ENCODE results near the gene FLYWCH2.

Gene FLYWCH2

GRCh38 chr16:2904922-2905240 lies 21.9 kb downstream of the FLYWCH2 start:
- no peaks in the 10 kb centered on the region for H4K20me1 ChIP-seq (ENCODE audit: insufficient read depth, low read length)
- no peak overlapping the region for H3K27ac ChIP-seq (ENCODE audit: low read depth, low read length, poor library complexity, severe bottlenecking)
- H3K79me2 ChIP-seq (ENCODE audit: insufficient read depth, low read length): no peaks in the 10 kb centered on the region
- H3K36me3 ChIP-seq (ENCODE audit: insufficient read depth, low read length): no peaks in the 10 kb centered on the region
- no peaks in the 10 kb centered on the region for H3K27me3 ChIP-seq (ENCODE audit: insufficient read depth, low read length)
- H3K9me2 ChIP-seq (ENCODE audit: low read depth, low read length): no peaks in the 10 kb centered on the region
- H3K4me3 ChIP-seq (ENCODE audit: low read depth, low read length, poor library complexity, severe bottlenecking): peak overlapping the region; percentile 64
- H3K9me3 ChIP-seq (ENCODE audit: low read length): no peaks in the 10 kb centered on the region
- H3K4me1 ChIP-seq (ENCODE audit: insufficient read depth, low read length, severe bottlenecking): peaks cover 10% of the 10 kb centered on the region
- peak overlapping the region; percentile 53 for H3K9ac ChIP-seq (ENCODE audit: low read length)
- H3K4me2 ChIP-seq (ENCODE audit: low read length): peak overlapping the region; percentile 87
- no peak for TF ChIP-seq EZH2 (IDR thresholded peaks at IDR 0.05; ENCODE audit: borderline replicate concordance, low read length)
- TF ChIP-seq, protein P1, sequence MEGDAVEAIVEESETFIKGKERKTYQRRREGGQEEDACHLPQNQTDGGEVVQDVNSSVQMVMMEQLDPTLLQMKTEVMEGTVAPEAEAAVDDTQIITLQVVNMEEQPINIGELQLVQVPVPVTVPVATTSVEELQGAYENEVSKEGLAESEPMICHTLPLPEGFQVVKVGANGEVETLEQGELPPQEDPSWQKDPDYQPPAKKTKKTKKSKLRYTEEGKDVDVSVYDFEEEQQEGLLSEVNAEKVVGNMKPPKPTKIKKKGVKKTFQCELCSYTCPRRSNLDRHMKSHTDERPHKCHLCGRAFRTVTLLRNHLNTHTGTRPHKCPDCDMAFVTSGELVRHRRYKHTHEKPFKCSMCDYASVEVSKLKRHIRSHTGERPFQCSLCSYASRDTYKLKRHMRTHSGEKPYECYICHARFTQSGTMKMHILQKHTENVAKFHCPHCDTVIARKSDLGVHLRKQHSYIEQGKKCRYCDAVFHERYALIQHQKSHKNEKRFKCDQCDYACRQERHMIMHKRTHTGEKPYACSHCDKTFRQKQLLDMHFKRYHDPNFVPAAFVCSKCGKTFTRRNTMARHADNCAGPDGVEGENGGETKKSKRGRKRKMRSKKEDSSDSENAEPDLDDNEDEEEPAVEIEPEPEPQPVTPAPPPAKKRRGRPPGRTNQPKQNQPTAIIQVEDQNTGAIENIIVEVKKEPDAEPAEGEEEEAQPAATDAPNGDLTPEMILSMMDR (IDR thresholded peaks at IDR 0.05; ENCODE audit: low read length): no peak
- H2AFZ ChIP-seq (ENCODE audit: low read length): no peak overlapping the region
- H3F3A ChIP-seq (ENCODE audit: insufficient read depth, low read length): no peaks in the 10 kb centered on the region

DNA sequence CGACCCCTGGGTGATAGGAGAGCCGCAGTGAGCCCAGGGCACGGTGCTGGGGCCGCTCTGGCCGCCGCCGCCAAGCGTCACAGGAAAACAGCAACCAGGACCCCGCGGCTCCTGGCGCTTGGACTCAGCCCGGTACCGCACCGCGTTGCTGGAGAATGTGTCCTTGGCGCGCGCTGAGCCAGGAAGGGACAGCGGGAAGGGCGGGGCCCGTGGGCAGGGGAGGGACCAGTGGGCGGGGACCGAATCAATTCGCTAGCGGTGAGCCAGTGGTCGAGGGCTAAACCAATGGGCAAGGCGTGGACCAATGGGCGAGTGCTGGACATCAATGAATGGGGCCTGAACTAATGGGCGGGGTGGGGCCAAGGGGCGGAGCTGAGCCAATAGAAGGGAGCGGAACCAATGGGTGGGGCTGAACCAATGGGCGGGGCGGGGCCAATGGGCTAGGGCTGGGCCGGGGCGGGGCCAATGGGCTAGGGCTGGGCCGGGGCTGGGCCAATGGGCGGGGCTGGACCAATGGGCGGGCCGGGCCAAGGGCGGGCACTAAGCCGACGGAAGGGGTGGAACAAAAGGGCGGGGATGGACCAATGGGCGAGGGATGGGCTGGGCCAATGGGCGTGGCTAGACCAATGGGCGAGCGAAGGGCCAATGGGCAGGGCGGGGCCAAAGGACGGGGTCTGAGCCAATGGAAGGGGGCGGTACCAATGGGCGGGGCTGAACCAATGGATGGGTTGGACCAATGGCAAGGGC lies 22.4 kb downstream of the FLYWCH2 start:
- Histone ChIP-seq H3K27ac (ENCODE audit: low read depth, low read length, poor library complexity, severe bottlenecking) (no peak overlapping the region), H3K4me3 (ENCODE audit: low read depth, low read length, poor library complexity, severe bottlenecking) (peak overlapping the region; percentile 64), H3K9ac (ENCODE audit: low read length) (peak overlapping the region; percentile 53; the same call in 1 of the 2 replicates), H4K20me1 (ENCODE audit: insufficient read depth, low read length) (no peaks in the 10 kb centered on the region), H3K9me3 (ENCODE audit: low read length) (no peaks in the 10 kb centered on the region), H3F3A (ENCODE audit: insufficient read depth, low read length) (0 out of 2 replicates have a peak, but pooled peaks cover 2% of the 10 kb centered on the region), H3K36me3 (ENCODE audit: insufficient read depth, low read length) (no peaks in the 10 kb centered on the region), H3K4me1 (ENCODE audit: insufficient read depth, low read length, severe bottlenecking) (peaks cover 10% of the 10 kb centered on the region), H3K79me2 (ENCODE audit: insufficient read depth, low read length) (no peaks in the 10 kb centered on the region), H3K9me2 (ENCODE audit: low read depth, low read length) (no peaks in the 10 kb centered on the region), H2AFZ (ENCODE audit: low read length) (no peak overlapping the region), H3K4me2 (ENCODE audit: low read length) (peak overlapping the region; percentile 87), H3K27me3 (ENCODE audit: insufficient read depth, low read length) (no peaks in the 10 kb centered on the region)
- TF ChIP-seq, protein P1 (IDR thresholded peaks at IDR 0.05; ENCODE audit: low read length): no peak
- TF ChIP-seq EZH2 (IDR thresholded peaks at IDR 0.05; ENCODE audit: borderline replicate concordance, low read length): no peak

GRCh38 chr16:2905988-2906387 lies 23.0 kb downstream of the FLYWCH2 start:
- Histone ChIP-seq H3K36me3 (ENCODE audit: insufficient read depth, low read length) (no peaks in the 10 kb centered on the region), H3K9me2 (ENCODE audit: low read depth, low read length) (no peaks in the 10 kb centered on the region), H3K4me2 (ENCODE audit: low read length) (peak overlapping the region; percentile 41), H3K27me3 (ENCODE audit: insufficient read depth, low read length) (no peaks in the 10 kb centered on the region), H2AFZ (ENCODE audit: low read length) (no peak overlapping the region), H3F3A (ENCODE audit: insufficient read depth, low read length) (peaks cover 6% of the 10 kb centered on the region; the same call in 1 of the 2 replicates), H3K27ac (ENCODE audit: low read depth, low read length, poor library complexity, severe bottlenecking) (no peak overlapping the region), H3K79me2 (ENCODE audit: insufficient read depth, low read length) (no peaks in the 10 kb centered on the region), H4K20me1 (ENCODE audit: insufficient read depth, low read length) (no peaks in the 10 kb centered on the region), H3K4me3 (ENCODE audit: low read depth, low read length, poor library complexity, severe bottlenecking) (peak overlapping the region; percentile 26), H3K9me3 (ENCODE audit: low read length) (no peaks in the 10 kb centered on the region), H3K4me1 (ENCODE audit: insufficient read depth, low read length, severe bottlenecking) (peaks cover 10% of the 10 kb centered on the region), H3K9ac (ENCODE audit: low read length) (no peak overlapping the region)
- no peak for TF ChIP-seq EZH2 (IDR thresholded peaks at IDR 0.05; ENCODE audit: borderline replicate concordance, low read length)
- TF ChIP-seq, protein P1 (IDR thresholded peaks at IDR 0.05; ENCODE audit: low read length): no peak

Measured in OCI-LY1 (cell line).